ENCODE measurements around the gene AOPEP.
"Not testable (repeated sequence)": the region's sequence is repeated elsewhere in the genome, so short reads cannot be mapped to it uniquely, and the experiment has no call there.

AOPEP gene

GRCh38 chr9:94941211-94941875 is 214.8 kb downstream of the AOPEP start:
- no peak for DNase-seq

GRCh38 chr9:94944626-94945025 is 218.1 kb downstream of the AOPEP start:
- DNase-seq: no peak

GRCh38 chr9:94945197-94946144 is 219.0 kb downstream of the AOPEP start:
- DNase-seq: no peak

- no peak for DNase-seq
Measured at GRCh38 chr9:94946256-94946655, 219.8 kb downstream of the AOPEP start.

GRCh38 chr9:94948567-94949235 is 222.2 kb downstream of the AOPEP start:
- DNase-seq: no peak

GRCh38 chr9:94949370-94949769 is 222.9 kb downstream of the AOPEP start:
- DNase-seq: no peak

- DNase-seq: no peak
Measured at GRCh38 chr9:94950040-94950578, 223.6 kb downstream of the AOPEP start.

GRCh38 chr9:94950579-94951323 is 224.3 kb downstream of the AOPEP start:
- no peak for DNase-seq

- no peak for DNase-seq
Measured at GRCh38 chr9:94951324-94952135, 225.0 kb downstream of the AOPEP start.

GRCh38 chr9:94952565-94953373 is 226.3 kb downstream of the AOPEP start:
- DNase-seq: no peak

- DNase-seq: no peak
Measured at GRCh38 chr9:94956731-94957130, 230.2 kb downstream of the AOPEP start.

GRCh38 chr9:94960964-94961363 is 234.5 kb downstream of the AOPEP start:
- DNase-seq: no peak

- no peak for DNase-seq
Measured at GRCh38 chr9:94961870-94962269, 235.4 kb downstream of the AOPEP start.

- DNase-seq: not testable (repeated sequence)
Measured at GRCh38 chr9:94965631-94966030, 239.1 kb downstream of the AOPEP start.

GRCh38 chr9:94966046-94966445 is 239.5 kb downstream of the AOPEP start:
- not testable (repeated sequence) for DNase-seq

GRCh38 chr9:94967482-94967881 is 241.0 kb downstream of the AOPEP start:
- no peak for DNase-seq

- DNase-seq: no peak
Measured at GRCh38 chr9:94971378-94972131, 245.1 kb downstream of the AOPEP start.

- DNase-seq: no peak
Measured at GRCh38 chr9:94973451-94973941, 247.0 kb downstream of the AOPEP start.

- DNase-seq: no peak
Measured at GRCh38 chr9:94974154-94974879, 247.8 kb downstream of the AOPEP start.

Measured in retina (tissue), 1 donor.